ENCODE measurements around the gene ARHGAP24. TPM values are rescaled to one million over a fixed set of nuclear protein-coding genes. Genes with fewer than 3 reads are reported as not detected.

ARHGAP24 gene
- not detected for total RNA-seq
- under 1 TPM in 3 of 4 donors, not detected in 1; 0.14 to 0.53 (median 0.35) TPM for polyA plus RNA-seq

DNA sequence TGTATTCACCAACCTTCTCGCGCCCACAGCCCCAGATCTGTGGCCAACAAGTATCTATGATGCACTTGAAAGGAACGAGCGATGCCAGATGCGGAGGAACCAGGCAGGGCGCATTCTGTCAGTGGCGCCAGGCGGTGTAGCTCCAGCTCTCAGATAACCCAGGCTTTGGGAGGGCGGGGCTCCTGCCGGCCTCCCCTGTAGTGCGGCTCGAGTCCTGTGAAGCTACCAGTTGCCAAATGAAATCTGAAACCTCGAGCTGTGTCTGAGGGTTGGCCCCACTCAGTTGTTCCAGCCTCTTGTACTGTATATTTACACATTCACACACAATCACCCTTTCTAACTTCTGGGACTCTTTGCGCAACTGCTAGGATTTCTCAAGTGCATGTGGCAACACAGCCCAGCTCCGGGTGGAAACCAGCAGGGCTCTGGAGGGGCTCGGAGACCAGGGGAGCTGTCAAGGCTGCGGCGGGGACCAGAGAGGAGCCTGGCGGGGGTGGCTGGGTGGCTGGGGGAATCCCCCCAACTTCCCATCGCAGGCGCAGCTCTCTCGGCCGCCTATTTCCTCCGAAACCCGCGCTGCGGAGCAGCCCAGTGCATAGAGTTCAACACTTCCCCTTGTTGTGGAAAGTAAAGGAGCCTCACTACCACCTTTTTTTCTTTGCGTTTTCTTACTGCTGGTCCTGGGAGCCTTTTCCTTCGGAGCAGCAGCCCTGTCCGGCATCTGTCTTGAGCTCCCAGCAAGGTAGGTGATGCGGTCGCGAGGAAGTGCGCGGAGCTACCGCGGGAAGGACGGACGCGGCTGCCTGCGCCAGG is at the start of gene ARHGAP24:
Gene ARHGAP24 (plus strand): TSS at position 333 of the 813 bp plus-strand sequence.
- peak in 1 of 3 donors; percentile 0 for DNase-seq
- H3K4me3 Mint-ChIP-seq = peak within 1 kb of the TSS in 1 of 4 donors; percentile 63

GRCh38 chr4:85426366-85426765 is 48.6 kb upstream of the ARHGAP24 start:
- H3K36me3 Mint-ChIP-seq = no peaks in the 10 kb centered on the region
- no peak for ATAC-seq (ENCODE audit: low read depth in 2 of 2)
- Histone ChIP-seq H3K9me3 (ENCODE audit: control insufficient read depth in 2 of 2, low read length in 2 of 2) (no peaks in the 10 kb centered on the region), H3K36me3 (ENCODE audit: control insufficient read depth, insufficient read depth, low read length) (no peaks in the 10 kb centered on the region), H3K27me3 (ENCODE audit: control insufficient read depth, insufficient read depth, low read length) (no peaks in the 10 kb centered on the region), H3K4me1 (ENCODE audit: control insufficient read depth, insufficient read depth, low read length, poor library complexity, severe bottlenecking) (no peaks in the 10 kb centered on the region), H3K27ac (ENCODE audit: insufficient read depth, low read length, poor library complexity, severe bottlenecking) (no peak overlapping the region), H3K4me3 (ENCODE audit: low read depth, low read length) (no peak overlapping the region)
- no peak for DNase-seq
- no peaks in the 10 kb centered on the region for H3K4me1 Mint-ChIP-seq
- no peaks in the 10 kb centered on the region for H3K27me3 Mint-ChIP-seq
- no peak overlapping the region for H3K27ac Mint-ChIP-seq
- H3K9me3 Mint-ChIP-seq = peaks cover 0 to 15% (median 5%) of the 10 kb centered on the region in 7 donors
- no peak overlapping the region for H3K4me3 Mint-ChIP-seq

More for the DNA sequence above, at the start of gene ARHGAP24:
- H3K27ac Mint-ChIP-seq = no peak within 1 kb of the TSS
- H3K36me3 Mint-ChIP-seq = no peaks in the 10 kb centered on the region
- ATAC-seq (ENCODE audit: low read depth in 2 of 2) = peak; percentile 54 to 59
- no peak within 1 kb of the TSS for H3K27ac ChIP-seq (ENCODE audit: insufficient read depth, low read length, poor library complexity, severe bottlenecking)
- no peaks in the 10 kb centered on the region for H3K36me3 ChIP-seq (ENCODE audit: control insufficient read depth, insufficient read depth, low read length)
- no peaks in the 10 kb centered on the region for H3K27me3 ChIP-seq (ENCODE audit: control insufficient read depth, insufficient read depth, low read length)
- H3K4me1 ChIP-seq (ENCODE audit: control insufficient read depth, insufficient read depth, low read length, poor library complexity, severe bottlenecking) = no peaks in the 10 kb centered on the region
- peaks cover 4% of the 10 kb centered on the region for H3K27me3 Mint-ChIP-seq
- H3K4me3 ChIP-seq (ENCODE audit: low read depth, low read length) = no peak within 1 kb of the TSS
- no peaks in the 10 kb centered on the region for H3K9me3 ChIP-seq (ENCODE audit: control insufficient read depth in 2 of 2, low read length in 2 of 2)
- peaks cover 0 to 3% (median 0%) of the 10 kb centered on the region in 7 donors for H3K9me3 Mint-ChIP-seq
- no peaks in the 10 kb centered on the region for H3K4me1 Mint-ChIP-seq

DNA sequence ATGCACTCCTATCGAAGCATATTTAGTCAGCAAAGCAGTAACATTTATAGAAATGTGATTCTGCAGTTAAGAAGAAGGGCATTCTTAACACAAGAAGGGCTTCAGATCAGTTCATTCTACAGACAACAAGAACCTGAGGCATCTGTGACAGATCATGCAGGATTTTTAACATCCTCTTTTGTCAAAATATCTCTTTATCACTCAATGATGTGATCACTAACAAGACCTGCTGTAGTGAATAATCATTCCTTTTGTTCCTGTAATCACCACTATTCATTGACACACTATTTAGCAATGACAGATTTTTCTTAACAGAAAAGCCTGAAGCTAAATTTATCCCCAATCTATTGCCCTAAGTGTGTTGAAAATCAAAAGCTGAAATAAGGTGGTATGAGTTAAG is 47.8 kb upstream of the ARHGAP24 start:
- Mint-ChIP-seq H3K4me1 (no peaks in the 10 kb centered on the region), H3K36me3 (no peaks in the 10 kb centered on the region), H3K9me3 (peaks cover 0 to 15% (median 2%) of the 10 kb centered on the region in 7 donors), H3K27ac (no peak overlapping the region), H3K27me3 (no peaks in the 10 kb centered on the region), H3K4me3 (no peak overlapping the region)
- H3K27me3 ChIP-seq (ENCODE audit: control insufficient read depth, insufficient read depth, low read length) = no peaks in the 10 kb centered on the region
- no peaks in the 10 kb centered on the region for H3K36me3 ChIP-seq (ENCODE audit: control insufficient read depth, insufficient read depth, low read length)
- ATAC-seq (ENCODE audit: low read depth in 2 of 2) (no peak), DNase-seq (no peak)
- no peaks in the 10 kb centered on the region for H3K9me3 ChIP-seq (ENCODE audit: control insufficient read depth in 2 of 2, low read length in 2 of 2)
- no peak overlapping the region for H3K4me3 ChIP-seq (ENCODE audit: low read depth, low read length)
- no peak overlapping the region for H3K27ac ChIP-seq (ENCODE audit: insufficient read depth, low read length, poor library complexity, severe bottlenecking)
- no peaks in the 10 kb centered on the region for H3K4me1 ChIP-seq (ENCODE audit: control insufficient read depth, insufficient read depth, low read length, poor library complexity, severe bottlenecking)

GRCh38 chr4:85430226-85430625 is 44.7 kb upstream of the ARHGAP24 start:
- no peaks in the 10 kb centered on the region for H3K4me1 ChIP-seq (ENCODE audit: control insufficient read depth, insufficient read depth, low read length, poor library complexity, severe bottlenecking)
- H3K27me3 ChIP-seq (ENCODE audit: control insufficient read depth, insufficient read depth, low read length) = no peaks in the 10 kb centered on the region
- no peaks in the 10 kb centered on the region for H3K4me1 Mint-ChIP-seq
- no peak overlapping the region for H3K27ac Mint-ChIP-seq
- H3K4me3 Mint-ChIP-seq = no peak overlapping the region
- H3K27me3 Mint-ChIP-seq = no peaks in the 10 kb centered on the region
- ATAC-seq (ENCODE audit: low read depth in 2 of 2) (no peak), DNase-seq (no peak)
- no peak overlapping the region for H3K27ac ChIP-seq (ENCODE audit: insufficient read depth, low read length, poor library complexity, severe bottlenecking)
- no peaks in the 10 kb centered on the region for H3K9me3 ChIP-seq (ENCODE audit: control insufficient read depth in 2 of 2, low read length in 2 of 2)
- H3K9me3 Mint-ChIP-seq = peaks cover 0 to 7% (median 0%) of the 10 kb centered on the region in 7 donors
- H3K36me3 ChIP-seq (ENCODE audit: control insufficient read depth, insufficient read depth, low read length) = no peaks in the 10 kb centered on the region
- no peak overlapping the region for H3K4me3 ChIP-seq (ENCODE audit: low read depth, low read length)
- no peaks in the 10 kb centered on the region for H3K36me3 Mint-ChIP-seq

- ATAC-seq (ENCODE audit: low read depth in 2 of 2) (no peak), DNase-seq (no peak)
- Histone ChIP-seq H3K27ac (ENCODE audit: insufficient read depth, low read length, poor library complexity, severe bottlenecking) (no peak overlapping the region), H3K27me3 (ENCODE audit: control insufficient read depth, insufficient read depth, low read length) (no peaks in the 10 kb centered on the region), H3K36me3 (ENCODE audit: control insufficient read depth, insufficient read depth, low read length) (no peaks in the 10 kb centered on the region), H3K4me3 (ENCODE audit: low read depth, low read length) (no peak overlapping the region), H3K4me1 (ENCODE audit: control insufficient read depth, insufficient read depth, low read length, poor library complexity, severe bottlenecking) (no peaks in the 10 kb centered on the region), H3K9me3 (ENCODE audit: control insufficient read depth in 2 of 2, low read length in 2 of 2) (no peaks in the 10 kb centered on the region)
- H3K36me3 Mint-ChIP-seq = no peaks in the 10 kb centered on the region
- H3K4me1 Mint-ChIP-seq = no peaks in the 10 kb centered on the region
- H3K9me3 Mint-ChIP-seq = peaks cover 0 to 7% (median 0%) of the 10 kb centered on the region in 7 donors
- H3K27ac Mint-ChIP-seq = no peak overlapping the region
- no peaks in the 10 kb centered on the region for H3K27me3 Mint-ChIP-seq
- H3K4me3 Mint-ChIP-seq = no peak overlapping the region
Measured at GRCh38 chr4:85430697-85431096, 44.3 kb upstream of the ARHGAP24 start.

GRCh38 chr4:85431156-85431555 is 43.8 kb upstream of the ARHGAP24 start:
- Mint-ChIP-seq H3K27ac (no peak overlapping the region), H3K4me3 (no peak overlapping the region), H3K36me3 (no peaks in the 10 kb centered on the region), H3K9me3 (peaks cover 0 to 7% (median 0%) of the 10 kb centered on the region in 7 donors), H3K4me1 (no peaks in the 10 kb centered on the region), H3K27me3 (no peaks in the 10 kb centered on the region)
- no peaks in the 10 kb centered on the region for H3K9me3 ChIP-seq (ENCODE audit: control insufficient read depth in 2 of 2, low read length in 2 of 2)
- no peaks in the 10 kb centered on the region for H3K4me1 ChIP-seq (ENCODE audit: control insufficient read depth, insufficient read depth, low read length, poor library complexity, severe bottlenecking)
- no peak overlapping the region for H3K27ac ChIP-seq (ENCODE audit: insufficient read depth, low read length, poor library complexity, severe bottlenecking)
- no peak overlapping the region for H3K4me3 ChIP-seq (ENCODE audit: low read depth, low read length)
- ATAC-seq (ENCODE audit: low read depth in 2 of 2) (no peak), DNase-seq (no peak)
- no peaks in the 10 kb centered on the region for H3K36me3 ChIP-seq (ENCODE audit: control insufficient read depth, insufficient read depth, low read length)
- H3K27me3 ChIP-seq (ENCODE audit: control insufficient read depth, insufficient read depth, low read length) = no peaks in the 10 kb centered on the region

GRCh38 chr4:85431881-85432485 is 43.0 kb upstream of the ARHGAP24 start:
- Histone ChIP-seq H3K9me3 (ENCODE audit: control insufficient read depth in 2 of 2, low read length in 2 of 2) (no peaks in the 10 kb centered on the region), H3K4me1 (ENCODE audit: control insufficient read depth, insufficient read depth, low read length, poor library complexity, severe bottlenecking) (no peaks in the 10 kb centered on the region), H3K4me3 (ENCODE audit: low read depth, low read length) (no peak overlapping the region), H3K27me3 (ENCODE audit: control insufficient read depth, insufficient read depth, low read length) (no peaks in the 10 kb centered on the region), H3K36me3 (ENCODE audit: control insufficient read depth, insufficient read depth, low read length) (no peaks in the 10 kb centered on the region), H3K27ac (ENCODE audit: insufficient read depth, low read length, poor library complexity, severe bottlenecking) (no peak overlapping the region)
- ATAC-seq (ENCODE audit: low read depth in 2 of 2) (no peak), DNase-seq (no peak)
- Mint-ChIP-seq H3K27me3 (no peaks in the 10 kb centered on the region), H3K36me3 (no peaks in the 10 kb centered on the region), H3K9me3 (peaks cover 0 to 10% (median 0%) of the 10 kb centered on the region in 7 donors), H3K4me3 (no peak overlapping the region), H3K27ac (no peak overlapping the region), H3K4me1 (no peaks in the 10 kb centered on the region)

All from CD4-positive, CD25-positive, alpha-beta regulatory T cell (primary cell).